ENCODE measurements around the gene ITGAE. TPM values are rescaled to one million over a fixed set of nuclear protein-coding genes. Genes with fewer than 3 reads are reported as not detected.

Gene ITGAE
- total and polyA plus RNA-seq, 7 experiments from 2014 or later, result 16.3 to 44.9 (median 23.6) TPM

DNA sequence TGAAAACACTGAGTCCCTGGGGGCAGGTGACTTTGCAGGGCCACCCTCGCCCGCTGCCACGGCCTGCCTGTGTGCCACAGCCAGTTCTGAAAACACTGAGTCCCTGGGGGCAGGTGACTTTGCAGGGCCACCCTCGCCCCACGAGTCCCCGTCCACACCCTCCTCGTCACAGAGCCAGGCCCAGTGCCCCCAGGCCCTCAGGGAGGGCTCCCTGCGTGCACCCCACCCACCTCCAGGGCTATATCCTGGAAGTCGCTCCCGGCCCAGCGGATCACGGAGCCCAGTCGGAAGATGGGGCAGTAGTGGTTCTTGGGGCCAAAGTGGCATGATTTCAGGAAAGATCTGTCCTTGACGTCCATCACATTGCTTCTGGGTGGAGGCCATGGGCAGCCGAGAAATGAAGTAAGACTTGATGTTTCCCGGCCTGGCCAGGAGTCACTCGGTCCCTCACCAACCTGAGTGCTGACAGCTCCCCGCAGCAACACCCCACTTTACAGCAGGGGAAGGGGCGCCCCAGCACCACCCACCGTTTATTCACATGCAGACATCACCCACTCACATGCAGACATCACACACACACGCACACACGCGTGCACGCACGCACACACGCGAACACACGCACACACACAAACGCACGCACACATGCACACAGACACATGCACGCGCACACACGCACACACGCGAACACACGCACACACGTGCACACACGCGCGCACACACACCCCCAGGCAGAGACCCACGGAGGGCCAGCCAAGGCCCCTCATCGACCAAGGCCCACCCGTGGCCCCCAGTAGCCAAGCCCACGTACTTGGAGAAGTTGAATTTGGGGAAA is 111.5 kb downstream of the ITGAE start:
- peaks cover 0 to 3% of the 10 kb centered on the region in 2 donors for H3K4me1 ChIP-seq (ENCODE audit: control insufficient read depth in 2 of 2, insufficient read depth in 2 of 2, low read length in 2 of 2)
- H3K27me3 Mint-ChIP-seq, result no peaks in the 10 kb centered on the region

DNA sequence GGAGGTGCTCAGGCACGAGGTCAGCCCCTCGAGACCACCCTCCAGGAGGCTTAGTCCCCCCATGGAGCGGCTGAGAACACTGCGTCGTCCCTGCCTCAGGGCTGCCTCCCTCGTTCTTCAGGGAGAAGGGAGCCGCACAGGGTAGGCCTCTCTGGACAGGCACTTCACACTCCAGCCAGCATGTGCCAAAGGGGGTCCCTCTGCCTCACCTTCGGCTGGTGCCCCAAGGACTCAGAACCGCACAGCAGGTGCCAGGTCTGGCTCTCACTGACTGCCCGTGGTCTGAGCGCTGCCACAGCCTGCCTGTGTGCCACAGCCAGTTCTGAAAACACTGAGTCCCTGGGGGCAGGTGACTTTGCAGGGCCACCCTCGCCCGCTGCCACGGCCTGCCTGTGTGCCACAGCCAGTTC is 112.1 kb downstream of the ITGAE start:
- intact Hi-C loops (cut with micrococcal nuclease), result no loop called here
- Histone ChIP-seq H3K4me3 (ENCODE audit: low read length) (no peak overlapping the region), H3K27me3 (ENCODE audit: control insufficient read depth in 2 of 2, insufficient read depth in 2 of 2, low read length in 2 of 2) (no peaks in the 10 kb centered on the region), H3K4me1 (ENCODE audit: control insufficient read depth in 2 of 2, insufficient read depth in 2 of 2, low read length in 2 of 2) (peaks cover 0 to 2% of the 10 kb centered on the region in 2 donors), H3K27ac (ENCODE audit: low read depth, low read length) (no peak overlapping the region), H3K9me3 (ENCODE audit: control insufficient read depth in 2 of 3, low read length in 3 of 3) (no peaks in the 10 kb centered on the region), H3K36me3 (ENCODE audit: control insufficient read depth in 2 of 3, insufficient read depth in 3 of 3, low read length in 3 of 3) (peaks cover 0 to 29% (median 0%) of the 10 kb centered on the region in 3 experiments)
- peaks cover 0 to 15% (median 3%) of the 10 kb centered on the region in 5 donors for H3K36me3 Mint-ChIP-seq
- no peaks in the 10 kb centered on the region for H3K9me3 Mint-ChIP-seq
- ChIA-PET POLR2A (interaction anchor here (0.6 kb wide), 1 partner anchor 1254 kb away, joined by 3 read pairs; no protein-coding TSS in a partner anchor), CTCF (no interaction called here)
- H3K4me3 Mint-ChIP-seq, result no peak overlapping the region
- ATAC-seq (no peak), DNase-seq (no peak)
- H3K27me3 Mint-ChIP-seq, result no peaks in the 10 kb centered on the region
- H3K27ac Mint-ChIP-seq, result no peak overlapping the region
- peaks cover 0 to 24% (median 6%) of the 10 kb centered on the region in 7 donors for H3K4me1 Mint-ChIP-seq

More for the DNA sequence above, 111.5 kb downstream of the ITGAE start:
- Histone ChIP-seq H3K27me3 (ENCODE audit: control insufficient read depth in 2 of 2, insufficient read depth in 2 of 2, low read length in 2 of 2) (no peaks in the 10 kb centered on the region), H3K36me3 (ENCODE audit: control insufficient read depth in 2 of 3, insufficient read depth in 3 of 3, low read length in 3 of 3) (peaks cover 0 to 29% (median 0%) of the 10 kb centered on the region in 3 experiments), H3K9me3 (ENCODE audit: control insufficient read depth in 2 of 3, low read length in 3 of 3) (no peaks in the 10 kb centered on the region), H3K4me3 (ENCODE audit: low read length) (no peak overlapping the region), H3K27ac (ENCODE audit: low read depth, low read length) (no peak overlapping the region)
- DNase-seq, result no peak
- no peak for ATAC-seq
- CTCF ChIA-PET, result no interaction called here
- Mint-ChIP-seq H3K4me3 (no peak overlapping the region), H3K4me1 (peaks cover 3 to 30% (median 12%) of the 10 kb centered on the region in 7 donors), H3K9me3 (no peaks in the 10 kb centered on the region), H3K36me3 (peaks cover 0 to 15% (median 3%) of the 10 kb centered on the region in 5 donors), H3K27ac (peak overlapping the region in 3 of 9 donors; percentile 42 to 64 (median 63))
- POLR2A ChIA-PET, result no interaction called here
- intact Hi-C loops (cut with micrococcal nuclease), result no loop called here

DNA sequence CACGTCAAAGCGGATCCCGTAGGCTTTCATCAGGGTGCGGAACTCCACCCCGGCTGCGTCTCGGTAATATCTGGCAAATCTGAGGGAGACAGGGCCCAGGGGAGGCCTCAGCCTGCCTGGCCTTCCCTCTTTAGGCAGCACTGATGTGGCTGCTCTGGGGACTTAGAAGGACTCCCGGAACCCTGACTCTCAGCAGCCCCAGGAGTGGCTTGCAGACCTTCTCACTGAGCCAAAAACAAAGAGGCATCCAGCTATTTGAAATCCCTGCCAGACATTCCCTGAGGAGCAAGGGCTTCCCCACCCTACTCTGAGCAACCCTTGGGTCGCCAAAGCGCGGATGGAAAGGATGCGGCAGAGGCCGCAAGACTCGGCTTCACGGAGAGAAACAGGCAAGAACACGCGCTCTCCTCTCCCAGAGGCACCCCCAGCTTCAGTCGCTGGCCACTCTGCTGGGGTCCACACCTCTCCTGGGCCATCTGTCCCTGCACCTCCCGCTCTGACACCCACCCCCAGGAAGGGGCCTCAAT is 112.9 kb downstream of the ITGAE start:
- CTCF ChIA-PET, result no interaction called here
- Mint-ChIP-seq H3K36me3 (peaks cover 0 to 15% (median 3%) of the 10 kb centered on the region in 5 donors), H3K27ac (no peak overlapping the region), H3K27me3 (no peaks in the 10 kb centered on the region), H3K4me3 (no peak overlapping the region), H3K4me1 (peaks cover 0 to 22% (median 2%) of the 10 kb centered on the region in 7 donors), H3K9me3 (no peaks in the 10 kb centered on the region)
- no peak overlapping the region for H3K27ac ChIP-seq (ENCODE audit: low read depth, low read length)
- ATAC-seq (no peak), DNase-seq (no peak)
- POLR2A ChIA-PET, result no interaction called here
- H3K9me3 ChIP-seq (ENCODE audit: control insufficient read depth in 2 of 3, low read length in 3 of 3), result no peaks in the 10 kb centered on the region
- H3K4me1 ChIP-seq (ENCODE audit: control insufficient read depth in 2 of 2, insufficient read depth in 2 of 2, low read length in 2 of 2), result peaks cover 3% of the 10 kb centered on the region in 2 donors
- H3K27me3 ChIP-seq (ENCODE audit: control insufficient read depth in 2 of 2, insufficient read depth in 2 of 2, low read length in 2 of 2), result no peaks in the 10 kb centered on the region
- H3K36me3 ChIP-seq (ENCODE audit: control insufficient read depth in 2 of 3, insufficient read depth in 3 of 3, low read length in 3 of 3), result peaks cover 0 to 29% (median 0%) of the 10 kb centered on the region in 3 experiments
- intact Hi-C loops (cut with micrococcal nuclease), result no loop called here
- H3K4me3 ChIP-seq (ENCODE audit: low read length), result no peak overlapping the region

DNA sequence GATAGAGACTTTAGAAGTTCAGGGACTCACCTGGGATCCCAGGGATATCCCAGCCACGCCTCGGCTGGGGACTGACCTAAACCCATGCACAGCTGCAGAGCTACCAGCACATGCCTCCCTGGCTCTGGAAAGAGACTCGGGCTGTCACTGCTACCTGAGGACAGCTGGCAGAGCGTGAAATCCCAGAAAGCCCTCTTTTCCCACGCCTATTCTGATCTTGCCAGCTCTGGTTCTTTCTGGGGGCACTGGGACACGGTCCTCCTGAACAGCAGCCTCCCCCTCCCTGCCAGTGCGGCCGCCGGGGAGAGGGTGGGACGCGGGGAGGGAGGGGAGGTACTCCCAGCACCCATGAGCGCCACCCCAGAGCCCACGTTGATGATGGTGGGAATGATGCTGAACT is 115.8 kb downstream of the ITGAE start:
- intact Hi-C loops (cut with micrococcal nuclease), result no loop called here
- no peak for ATAC-seq
- peaks cover 0 to 18% (median 6%) of the 10 kb centered on the region in 7 donors for H3K4me1 Mint-ChIP-seq
- no peak overlapping the region for H3K27ac Mint-ChIP-seq
- no peaks in the 10 kb centered on the region for H3K9me3 ChIP-seq (ENCODE audit: control insufficient read depth in 2 of 3, low read length in 3 of 3)
- CTCF ChIA-PET, result interaction anchor here (0.6 kb wide), 1 partner anchor 9 kb away, joined by 3 read pairs; no protein-coding TSS in a partner anchor
- H3K36me3 ChIP-seq (ENCODE audit: control insufficient read depth in 2 of 3, insufficient read depth in 3 of 3, low read length in 3 of 3), result peaks cover 0 to 12% (median 0%) of the 10 kb centered on the region in 3 experiments
- H3K27ac ChIP-seq (ENCODE audit: low read depth, low read length), result no peak overlapping the region
- POLR2A ChIA-PET, result no interaction called here
- no peak for DNase-seq
- H3K4me3 Mint-ChIP-seq, result no peak overlapping the region
- peaks cover 4 to 7% of the 10 kb centered on the region in 2 donors for H3K4me1 ChIP-seq (ENCODE audit: control insufficient read depth in 2 of 2, insufficient read depth in 2 of 2, low read length in 2 of 2)
- H3K36me3 Mint-ChIP-seq, result peaks cover 0 to 28% (median 3%) of the 10 kb centered on the region in 5 donors
- no peak overlapping the region for H3K4me3 ChIP-seq (ENCODE audit: low read length)
- H3K27me3 Mint-ChIP-seq, result no peaks in the 10 kb centered on the region
- H3K27me3 ChIP-seq (ENCODE audit: control insufficient read depth in 2 of 2, insufficient read depth in 2 of 2, low read length in 2 of 2), result no peaks in the 10 kb centered on the region
- no peaks in the 10 kb centered on the region for H3K9me3 Mint-ChIP-seq

DNA sequence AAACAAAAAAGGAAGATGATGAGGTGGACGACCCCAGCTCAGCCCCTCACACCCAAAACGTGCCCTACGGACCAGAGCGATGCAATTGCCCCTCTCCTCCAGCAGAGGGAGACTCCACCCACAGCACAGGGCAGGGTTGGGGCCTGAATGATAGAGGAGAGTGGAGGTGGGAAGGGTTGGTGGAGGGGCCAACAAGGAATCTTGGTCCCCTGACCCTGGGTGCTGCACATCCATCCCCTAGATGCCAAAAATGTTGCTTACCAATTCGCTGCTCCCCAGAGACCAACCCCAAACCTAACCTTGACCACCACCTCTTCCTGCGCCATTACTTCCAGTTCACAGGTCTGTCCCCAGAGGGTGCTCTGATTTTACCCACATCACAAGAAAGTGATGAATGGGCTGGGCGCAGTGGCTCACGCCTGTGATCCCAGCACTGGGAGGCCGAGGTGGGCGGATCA is 117.9 kb downstream of the ITGAE start:
- intact Hi-C loops (cut with micrococcal nuclease), result loop anchor here (2.0 kb wide), 4 partner anchors 28 to 144 kb away; partner anchors contain the start of gene HASPIN (in 2 of the 2)
- peaks cover 0 to 19% (median 0%) of the 10 kb centered on the region in 3 experiments for H3K36me3 ChIP-seq (ENCODE audit: control insufficient read depth in 2 of 3, insufficient read depth in 3 of 3, low read length in 3 of 3)
- H3K4me3 Mint-ChIP-seq, result no peak overlapping the region

DNA sequence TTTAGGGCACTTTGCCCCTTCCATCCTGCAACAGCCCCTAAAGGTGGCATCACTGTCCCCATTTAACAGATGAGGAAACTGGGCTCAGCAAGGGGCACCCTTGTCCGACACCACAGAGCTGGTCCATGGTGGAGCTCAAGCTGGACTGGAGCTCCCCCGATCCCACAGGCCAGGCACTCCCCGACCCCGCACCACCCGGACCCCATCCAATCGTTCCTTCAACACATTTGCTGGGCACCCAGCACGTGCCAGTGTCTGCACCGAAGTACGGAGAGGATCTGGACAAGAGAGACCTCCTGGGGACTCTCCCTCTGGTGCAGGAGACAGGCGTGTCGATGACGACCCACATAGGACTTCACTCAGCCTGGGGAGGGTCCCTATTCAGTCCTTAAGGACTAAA is 119.0 kb downstream of the ITGAE start:
- no peak for DNase-seq
- Histone ChIP-seq H3K4me1 (ENCODE audit: control insufficient read depth in 2 of 2, insufficient read depth in 2 of 2, low read length in 2 of 2) (peaks cover 4 to 7% of the 10 kb centered on the region in 2 donors), H3K36me3 (ENCODE audit: control insufficient read depth in 2 of 3, insufficient read depth in 3 of 3, low read length in 3 of 3) (peaks cover 0 to 28% (median 0%) of the 10 kb centered on the region in 3 experiments), H3K4me3 (ENCODE audit: low read length) (no peak overlapping the region), H3K27me3 (ENCODE audit: control insufficient read depth in 2 of 2, insufficient read depth in 2 of 2, low read length in 2 of 2) (no peaks in the 10 kb centered on the region), H3K9me3 (ENCODE audit: control insufficient read depth in 2 of 3, low read length in 3 of 3) (no peaks in the 10 kb centered on the region), H3K27ac (ENCODE audit: low read depth, low read length) (no peak overlapping the region)
- peak overlapping the region in 2 of 9 donors; percentile 10 to 52 for H3K27ac Mint-ChIP-seq
- no peaks in the 10 kb centered on the region for H3K27me3 Mint-ChIP-seq
- peaks cover 0 to 25% (median 6%) of the 10 kb centered on the region in 7 donors for H3K4me1 Mint-ChIP-seq
- POLR2A ChIA-PET, result interaction anchor here (1.3 to 1.8 kb wide), 2 partner anchors 29 to 41 kb away, joined by 6 to 7 read pairs; partner anchors contain the start of gene HASPIN
- ATAC-seq, result no peak
- CTCF ChIA-PET, result interaction anchor here (0.8 kb wide), 1 partner anchor 144 kb away, joined by 7 read pairs; no protein-coding TSS in a partner anchor
- no peak overlapping the region for H3K4me3 Mint-ChIP-seq
- H3K9me3 Mint-ChIP-seq, result no peaks in the 10 kb centered on the region
- H3K36me3 Mint-ChIP-seq, result peaks cover 0 to 25% (median 0%) of the 10 kb centered on the region in 5 donors
- intact Hi-C loops (cut with micrococcal nuclease), result loop anchor here (2.0 kb wide), 4 partner anchors 29 to 145 kb away; partner anchors contain the start of gene HASPIN (in 2 of the 2)

More for the DNA sequence above, 117.9 kb downstream of the ITGAE start:
- Histone ChIP-seq H3K4me3 (ENCODE audit: low read length) (no peak overlapping the region), H3K27ac (ENCODE audit: low read depth, low read length) (no peak overlapping the region), H3K4me1 (ENCODE audit: control insufficient read depth in 2 of 2, insufficient read depth in 2 of 2, low read length in 2 of 2) (peaks cover 4 to 7% of the 10 kb centered on the region in 2 donors), H3K9me3 (ENCODE audit: control insufficient read depth in 2 of 3, low read length in 3 of 3) (no peaks in the 10 kb centered on the region), H3K27me3 (ENCODE audit: control insufficient read depth in 2 of 2, insufficient read depth in 2 of 2, low read length in 2 of 2) (no peaks in the 10 kb centered on the region)
- H3K36me3 Mint-ChIP-seq, result peaks cover 0 to 22% (median 0%) of the 10 kb centered on the region in 5 donors
- H3K4me1 Mint-ChIP-seq, result peaks cover 0 to 25% (median 6%) of the 10 kb centered on the region in 7 donors
- ChIA-PET POLR2A (interaction anchor here (0.5 to 1.8 kb wide), 2 partner anchors 11 to 40 kb away, joined by 3 to 7 read pairs; partner anchors contain the start of gene HASPIN), CTCF (interaction anchor here (0.6 to 1.4 kb wide), 8 partner anchors 12 to 144 kb away, joined by 3 to 7 read pairs (median 3); no protein-coding TSS in a partner anchor)
- peak; percentile 96 for ATAC-seq
- no peaks in the 10 kb centered on the region for H3K27me3 Mint-ChIP-seq
- no peaks in the 10 kb centered on the region for H3K9me3 Mint-ChIP-seq
- H3K27ac Mint-ChIP-seq, result peak overlapping the region in 2 of 9 donors; percentile 9 to 65
- DNase-seq, result peak in 7 of 9 donors; percentile 39 to 67 (median 52)

Data from naive thymus-derived CD4-positive, alpha-beta T cell (primary cell).